Stimulated activated CD4-positive, alpha-beta T cell treated with anti-CD3 and anti-CD28 coated beads, TNF-alpha, amount 100 ng/mL, for 48 hours (primary cell): Measurements from ENCODE around the gene SDHAF4.
"Not testable (repeated sequence)": the region's sequence is repeated elsewhere in the genome, so short reads cannot be mapped to it uniquely, and the experiment has no call there.

ENCODE experiments used
- DNase-seq, 3 donors: peaks; one replicate each; pipeline ENCODE4 v3.0.0-alpha.2; 2020; ENCODE audit warnings: low read depth in 3 of 3

The SDHAF4 gene

DNA sequence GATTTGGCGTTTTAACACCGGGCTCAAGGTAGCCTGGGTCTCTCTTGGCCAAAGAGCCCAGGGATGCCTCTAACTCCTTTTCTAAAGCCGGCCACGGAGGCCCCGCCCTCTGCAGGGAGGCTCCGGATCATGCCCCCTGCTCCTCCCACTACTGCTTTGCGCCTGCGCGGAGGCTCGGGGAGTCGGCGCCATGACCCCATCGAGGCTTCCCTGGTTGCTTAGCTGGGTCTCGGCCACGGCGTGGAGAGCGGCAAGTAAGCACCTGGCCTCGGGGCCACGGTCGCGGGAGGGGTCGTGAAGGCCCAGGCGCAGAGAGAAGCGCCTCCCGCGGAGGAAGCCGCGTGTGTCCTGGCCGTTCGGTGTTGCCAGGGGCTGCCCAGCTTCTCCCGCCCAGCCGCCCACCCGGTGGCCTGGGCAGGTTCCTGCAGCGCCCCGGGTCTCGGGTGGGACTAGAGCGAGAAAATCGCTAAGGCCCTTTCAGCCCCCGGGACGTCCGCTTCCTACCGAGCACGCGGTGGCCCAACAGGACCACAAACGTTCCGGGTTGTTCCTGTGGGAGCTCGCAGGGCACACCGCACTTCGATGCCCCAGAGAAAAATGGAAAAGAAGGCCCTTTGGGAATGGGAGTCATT, at the start of gene SDHAF4:
TSS of gene SDHAF4 (plus strand) at position 180 of the 632 bp plus-strand sequence. CDS start at position 191, 11 bp downstream.
- peak; percentile 85 to 93 (median 88) for DNase-seq

DNA sequence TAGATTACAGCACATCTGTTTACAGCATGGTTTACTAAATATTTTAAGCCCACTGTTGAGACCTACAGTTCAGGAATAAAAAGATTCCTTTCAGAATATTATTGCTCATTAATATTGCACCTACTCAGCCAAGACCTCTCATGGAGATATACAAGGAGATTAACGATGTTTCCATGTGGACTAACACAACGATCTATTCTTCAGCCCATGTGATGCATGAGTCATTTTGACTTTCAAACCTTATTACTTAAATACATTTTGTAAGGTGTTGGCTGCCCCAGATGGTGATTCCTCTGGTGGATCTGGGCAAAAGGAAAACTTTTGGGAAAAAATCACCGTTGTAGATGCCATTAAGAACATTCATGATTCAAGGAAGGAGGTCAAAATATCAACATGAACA, 48.0 kb upstream of the SDHAF4 start:
- no peak for DNase-seq

DNA sequence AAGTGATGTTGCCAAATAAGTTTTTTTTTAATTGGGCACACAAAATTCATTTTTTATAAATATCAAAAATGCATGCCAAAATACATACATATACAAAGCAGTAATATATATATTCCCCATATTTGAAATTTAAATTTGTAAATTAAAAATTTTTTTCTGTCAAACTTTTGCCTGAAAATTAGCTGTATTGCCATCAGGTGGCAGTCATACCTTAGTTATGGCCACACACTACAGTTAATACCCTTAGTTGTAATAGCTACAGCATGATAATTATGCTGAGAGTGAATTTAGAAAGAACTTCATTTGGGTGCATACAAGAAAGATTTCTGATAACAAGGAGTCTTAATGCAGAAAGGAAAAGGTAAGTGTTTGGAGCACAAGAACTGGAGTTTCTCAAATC, 46.2 kb upstream of the SDHAF4 start:
- DNase-seq: no peak

DNA sequence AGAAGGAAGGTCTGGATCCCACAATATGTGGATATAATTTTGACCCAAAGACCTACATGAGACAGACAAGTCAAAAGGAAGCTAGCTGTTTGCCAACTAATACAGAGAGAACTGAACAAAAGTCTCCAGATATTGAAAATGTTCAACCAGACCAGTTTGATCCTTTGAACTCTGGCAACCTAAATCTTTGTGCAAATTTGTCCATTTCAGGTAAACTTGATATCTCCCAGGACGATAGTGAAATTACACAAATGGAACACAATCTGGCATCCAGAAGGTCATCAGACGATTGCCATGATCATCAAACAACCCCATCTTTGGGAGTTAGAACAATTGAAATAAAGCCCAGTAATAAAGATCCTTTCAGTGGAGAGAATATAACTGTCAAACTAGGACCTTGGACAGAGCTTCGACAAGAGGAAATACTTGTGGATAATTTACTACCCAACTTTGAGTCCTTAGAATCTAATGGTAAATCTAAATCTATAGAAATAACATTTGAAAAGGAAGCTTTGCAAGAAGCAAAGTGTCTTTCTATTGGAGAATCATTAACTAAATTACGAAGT, 41.9 kb upstream of the SDHAF4 start:
- DNase-seq: no peak

DNA sequence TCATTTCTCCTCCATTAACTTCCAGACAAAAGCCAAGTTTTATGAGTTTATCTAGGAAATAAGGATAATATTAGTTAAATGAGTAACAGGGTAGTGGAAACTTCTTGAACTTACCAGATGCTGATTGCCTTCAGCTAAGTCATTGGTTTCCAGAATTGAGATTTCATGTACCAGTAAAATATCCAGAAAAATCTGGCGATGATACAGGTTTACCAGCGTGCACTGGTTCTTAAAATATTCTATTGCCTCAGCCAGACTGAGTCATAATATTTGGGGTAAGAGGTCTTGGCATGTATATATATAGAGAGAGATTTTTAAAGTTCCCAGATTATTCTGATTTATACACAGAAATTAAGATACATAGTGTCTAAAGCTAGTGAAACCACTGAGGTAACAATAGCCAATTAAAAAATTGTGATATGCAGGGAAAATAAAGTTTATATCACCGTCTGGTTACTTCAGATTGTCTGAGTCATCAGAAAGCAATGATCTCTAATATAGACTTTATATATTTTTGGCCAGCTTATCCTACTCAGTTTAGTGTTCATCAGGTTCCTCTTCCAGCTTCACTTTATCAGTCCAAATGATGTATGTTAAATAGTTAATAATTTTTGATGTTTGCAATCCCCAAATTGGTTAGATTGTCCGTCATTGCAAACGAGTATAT, 39.5 kb upstream of the SDHAF4 start:
- DNase-seq: no peak

DNA sequence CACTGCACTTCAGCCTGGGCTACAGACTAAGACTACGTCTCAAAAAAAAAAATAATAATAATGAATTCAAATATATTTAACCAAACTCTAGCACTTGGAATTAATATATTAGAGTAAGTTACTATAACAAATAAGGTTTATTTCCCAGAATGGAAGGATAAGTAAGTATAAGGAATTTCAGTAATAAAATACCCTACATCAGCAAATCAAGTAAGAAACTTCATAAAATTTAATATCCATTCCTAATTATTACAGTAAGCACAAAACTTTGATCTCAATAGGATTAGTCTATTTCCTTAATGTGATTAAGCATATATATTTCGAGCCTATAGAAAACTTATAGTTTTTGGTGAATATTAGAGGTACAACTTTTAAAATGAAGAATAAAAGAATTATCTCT, 36.7 kb upstream of the SDHAF4 start:
- DNase-seq: no peak

DNA sequence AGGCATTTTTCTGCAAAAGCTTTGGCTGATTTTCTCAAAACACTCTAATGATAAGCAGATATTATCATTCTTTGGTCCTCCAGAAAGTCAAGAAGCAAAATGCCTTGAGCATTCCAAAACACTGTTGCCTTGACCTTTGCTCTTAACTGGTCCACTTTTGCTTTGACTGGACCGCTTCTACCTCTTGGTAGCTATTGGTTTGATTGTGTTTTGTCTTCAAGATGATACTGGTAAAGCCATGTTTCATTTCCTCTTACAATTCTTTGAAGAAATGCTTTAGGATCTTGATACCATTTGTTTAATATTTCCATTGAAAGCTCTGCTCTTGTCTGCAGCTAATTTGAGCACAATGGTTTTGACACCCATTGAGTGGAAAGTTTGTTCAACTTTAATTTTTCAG, 35.6 kb upstream of the SDHAF4 start:
- no peak for DNase-seq

DNA sequence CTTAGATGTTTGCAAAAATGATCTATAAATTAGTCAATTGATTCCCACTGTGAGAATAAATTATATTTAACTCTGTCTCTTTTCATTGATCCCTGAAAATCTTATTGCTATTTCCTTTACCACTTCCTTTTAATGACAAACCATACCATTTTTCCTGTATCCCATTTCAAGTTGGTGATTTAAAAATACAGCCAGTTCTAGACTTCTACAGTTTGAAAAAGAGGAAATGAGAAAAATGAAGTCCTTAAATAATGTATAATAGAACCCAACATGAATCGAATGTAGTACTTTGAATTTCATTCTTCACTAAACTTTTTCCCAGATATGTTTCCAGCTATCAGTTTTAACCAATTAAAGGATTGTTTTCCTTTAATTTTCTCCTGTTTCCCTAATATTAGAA, 29.5 kb upstream of the SDHAF4 start:
- no peak for DNase-seq

DNA sequence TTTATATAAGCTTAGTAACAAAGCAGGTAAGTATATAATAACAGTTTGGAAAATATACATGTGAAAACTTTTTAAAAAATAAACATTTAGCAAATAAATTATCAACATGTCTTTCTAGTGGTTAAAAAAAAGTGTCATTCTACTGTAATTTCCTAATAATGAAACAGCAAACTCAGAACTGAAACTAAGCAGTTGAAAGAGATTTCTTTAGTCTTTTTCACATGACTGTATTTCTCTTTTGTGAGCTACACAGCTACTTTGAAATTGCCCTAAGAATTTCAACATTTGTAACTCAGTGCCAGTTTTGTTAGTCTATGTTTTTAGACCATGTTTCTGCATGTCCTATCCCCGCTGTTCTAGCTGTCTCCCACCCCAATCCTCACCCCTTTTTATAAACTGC, 28.4 kb upstream of the SDHAF4 start:
- DNase-seq: no peak

DNA sequence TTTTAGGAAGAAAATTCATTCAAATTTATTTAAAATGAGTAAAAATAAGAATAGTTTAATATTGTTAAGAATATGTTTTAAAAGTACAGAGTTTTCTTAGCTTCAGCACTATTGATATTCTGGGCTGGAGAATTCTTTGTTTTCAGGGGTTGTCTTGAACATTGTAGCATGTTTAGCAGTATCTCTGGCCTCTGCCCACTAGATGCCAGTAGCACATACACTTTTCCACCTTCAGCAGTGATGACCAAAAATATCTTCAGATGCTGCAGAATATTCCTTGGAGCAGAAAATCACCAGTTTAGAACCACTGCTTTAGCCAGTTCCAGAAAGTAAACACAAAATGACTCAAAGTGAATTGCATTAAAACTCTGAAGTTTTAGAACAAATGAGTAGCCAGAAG, 19.4 kb upstream of the SDHAF4 start:
- no peak for DNase-seq

DNA sequence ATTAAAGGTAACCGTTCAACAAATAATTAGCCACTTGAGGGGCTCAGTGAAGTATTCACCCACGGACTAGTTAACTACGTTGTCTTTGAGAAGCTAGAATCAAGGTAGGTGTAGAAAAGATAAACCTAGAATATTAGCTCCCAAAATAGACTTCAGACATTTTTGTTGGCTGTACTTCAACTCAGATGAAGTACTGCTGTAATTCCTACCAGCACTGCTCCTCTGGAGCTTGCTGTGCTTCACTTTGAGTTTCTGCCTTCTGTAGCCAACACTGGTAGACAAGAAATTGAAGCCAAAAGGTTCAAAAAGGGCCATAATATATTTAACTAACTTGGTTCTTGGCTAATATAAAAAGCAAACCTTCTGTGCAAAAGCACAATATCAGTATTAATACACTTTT, 18.8 kb upstream of the SDHAF4 start:
- no peak for DNase-seq

DNA sequence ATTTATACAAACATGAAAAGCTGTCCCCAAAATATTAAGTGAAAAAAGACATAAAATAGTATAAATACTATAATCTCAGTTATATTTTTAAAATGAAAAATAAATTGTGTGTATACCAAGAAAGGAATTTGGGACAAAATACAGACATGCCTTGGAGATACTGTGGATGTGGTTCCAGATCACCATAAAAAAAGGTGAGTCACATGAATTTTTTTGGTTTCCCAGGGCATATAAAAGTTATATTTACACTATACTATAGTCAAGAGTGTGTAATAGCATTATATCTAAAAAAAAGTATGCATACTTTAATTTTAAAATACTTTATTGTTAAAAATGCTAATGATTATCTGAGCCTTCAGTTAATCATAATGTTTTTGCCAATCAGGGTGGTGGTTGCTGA, 17.4 kb upstream of the SDHAF4 start:
- DNase-seq: no peak

DNA sequence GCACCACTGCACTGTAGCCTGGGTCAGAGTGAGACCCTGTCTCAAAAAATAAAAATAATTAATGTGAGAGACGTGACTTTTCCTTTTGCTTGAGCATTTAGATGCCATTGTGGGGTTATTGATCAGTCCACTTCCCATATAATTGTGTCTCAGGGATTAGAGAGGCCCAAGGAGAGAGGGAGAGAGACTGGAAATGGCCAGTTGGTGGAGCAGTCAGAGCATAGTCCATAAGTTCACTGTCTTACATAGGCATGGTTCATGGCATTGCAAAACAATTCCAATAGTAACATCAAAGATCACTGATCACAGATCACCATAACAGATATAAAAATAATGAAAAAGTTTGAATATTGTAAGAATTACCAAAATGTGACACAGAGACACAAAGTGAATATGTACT, 15.2 kb upstream of the SDHAF4 start:
- DNase-seq: no peak

DNA sequence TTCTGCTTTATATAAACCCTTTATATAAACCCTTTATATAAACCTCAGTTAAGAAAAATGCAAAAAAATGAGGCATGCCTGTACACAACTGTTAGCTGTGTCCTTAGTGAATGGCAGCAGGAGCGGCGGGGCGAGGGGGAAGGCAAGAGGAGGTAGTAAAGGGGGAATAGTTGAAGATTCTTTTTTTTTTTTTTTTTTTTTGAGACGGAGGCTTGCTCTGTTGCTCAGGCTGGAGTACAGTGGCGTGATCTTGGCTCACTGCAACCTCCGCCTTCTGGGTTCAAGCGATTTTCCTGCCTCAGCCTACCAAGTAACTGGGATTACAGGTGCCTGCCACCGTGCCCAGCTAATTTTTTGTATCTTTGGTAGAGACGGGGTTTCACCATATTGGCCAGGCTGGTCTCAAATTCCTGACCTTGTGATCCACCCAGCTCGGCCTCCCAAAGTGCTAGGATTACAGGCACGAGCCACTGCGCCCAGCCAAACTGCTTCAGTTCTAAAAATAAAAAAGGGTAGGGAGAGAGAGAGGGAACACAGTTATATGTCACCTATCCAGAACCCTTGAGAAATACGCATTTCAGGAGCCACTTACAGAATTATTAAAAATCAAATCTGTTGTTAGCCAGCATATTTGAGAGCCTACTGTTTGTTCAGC, 14.3 kb upstream of the SDHAF4 start:
- not testable (repeated sequence) for DNase-seq

DNA sequence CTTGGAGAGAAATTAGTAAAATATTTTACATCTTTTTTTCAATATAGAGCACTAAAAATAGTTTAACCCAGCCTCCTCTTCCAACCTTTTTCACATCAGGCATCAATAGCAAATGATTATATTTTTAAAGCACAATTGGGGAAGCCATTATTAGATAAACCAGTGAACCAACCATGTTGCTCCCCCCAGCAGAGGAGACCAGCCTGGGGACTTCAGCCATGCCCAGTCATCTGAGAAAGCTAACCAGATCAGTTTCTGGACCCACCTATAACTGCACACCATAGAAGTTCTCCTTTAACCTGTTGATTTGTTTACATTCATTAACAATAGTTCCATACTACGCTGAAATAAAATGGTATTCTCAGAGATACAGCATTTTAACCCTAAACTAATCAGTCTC, 13.8 kb upstream of the SDHAF4 start:
- DNase-seq: no peak

DNA sequence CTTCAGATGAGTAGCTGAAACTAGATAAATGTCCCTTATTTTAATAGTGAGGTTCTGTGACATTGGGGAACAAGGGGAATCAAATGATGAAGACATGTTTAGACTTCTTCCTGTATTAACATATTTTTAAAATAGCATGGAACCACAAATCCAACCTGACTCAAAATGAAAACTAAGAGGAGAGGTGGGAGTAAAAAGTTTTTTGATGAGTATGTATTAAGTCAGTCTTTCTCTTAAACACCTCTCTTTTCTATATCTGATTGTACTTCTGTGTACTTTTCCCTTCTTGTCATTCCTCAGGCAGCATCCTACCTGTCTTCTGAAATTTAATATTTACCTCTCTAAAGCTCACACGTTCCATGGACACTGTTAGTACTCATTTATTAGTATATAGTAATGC, 8.7 kb upstream of the SDHAF4 start:
- no peak for DNase-seq

DNA sequence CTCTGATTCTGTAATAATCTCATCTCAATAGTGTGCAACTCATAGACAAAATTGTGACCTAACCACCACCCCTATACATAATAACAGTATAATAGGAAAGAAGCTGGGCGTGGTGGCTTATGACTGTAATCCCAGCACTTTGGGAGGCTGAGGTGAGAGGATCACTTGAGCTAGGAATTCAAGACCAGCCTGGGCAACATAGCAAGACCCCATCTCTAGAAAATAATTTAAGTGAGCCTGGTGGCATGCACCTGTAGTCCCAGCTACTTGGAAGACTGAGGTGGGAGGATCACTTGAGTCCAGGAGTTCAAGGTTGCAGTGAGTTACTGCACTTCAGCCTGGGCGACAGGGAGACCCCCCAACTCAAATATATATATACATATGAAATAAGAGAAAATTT, 4.3 kb upstream of the SDHAF4 start:
- DNase-seq: not testable (repeated sequence)

DNA sequence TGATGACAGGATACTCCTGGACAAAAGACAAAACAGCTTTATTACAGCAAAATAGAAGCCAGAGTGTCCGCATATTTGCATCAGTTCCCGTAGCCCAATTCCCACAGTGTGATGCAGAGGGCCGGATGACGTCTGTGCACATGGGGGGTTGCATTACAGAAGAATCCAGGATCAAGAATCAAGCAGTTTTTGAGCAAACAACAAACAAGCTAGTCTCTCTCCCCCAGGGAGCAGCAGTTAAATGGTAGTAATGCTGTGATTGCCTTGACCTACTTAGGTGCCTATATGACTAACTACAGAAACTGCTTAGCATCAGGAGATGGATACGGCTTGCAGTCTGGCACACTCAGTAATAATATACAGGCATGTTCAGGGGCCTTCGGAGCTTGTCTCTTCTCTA, 3.2 kb upstream of the SDHAF4 start:
- no peak for DNase-seq

DNA sequence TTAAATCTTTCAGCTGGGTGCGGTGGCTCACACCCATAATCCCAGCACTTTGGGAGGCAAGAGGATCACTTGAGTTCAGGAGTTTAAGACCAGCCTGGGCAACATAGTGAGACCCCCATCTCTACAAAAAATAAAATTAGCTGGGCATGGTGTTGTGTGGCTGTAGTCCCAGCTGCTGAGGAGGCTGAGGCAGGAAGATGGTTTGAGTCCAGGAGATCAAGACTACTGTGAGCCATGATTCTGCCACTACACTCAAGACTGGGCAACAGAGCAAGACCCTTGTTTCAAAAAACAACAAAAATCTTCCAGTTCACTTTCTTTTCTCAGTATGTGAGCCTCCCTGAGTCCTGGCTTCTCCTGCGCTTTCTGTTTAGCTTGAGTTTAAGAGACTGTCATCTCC, 7.9 kb downstream of the SDHAF4 start:
- DNase-seq: no peak

DNA sequence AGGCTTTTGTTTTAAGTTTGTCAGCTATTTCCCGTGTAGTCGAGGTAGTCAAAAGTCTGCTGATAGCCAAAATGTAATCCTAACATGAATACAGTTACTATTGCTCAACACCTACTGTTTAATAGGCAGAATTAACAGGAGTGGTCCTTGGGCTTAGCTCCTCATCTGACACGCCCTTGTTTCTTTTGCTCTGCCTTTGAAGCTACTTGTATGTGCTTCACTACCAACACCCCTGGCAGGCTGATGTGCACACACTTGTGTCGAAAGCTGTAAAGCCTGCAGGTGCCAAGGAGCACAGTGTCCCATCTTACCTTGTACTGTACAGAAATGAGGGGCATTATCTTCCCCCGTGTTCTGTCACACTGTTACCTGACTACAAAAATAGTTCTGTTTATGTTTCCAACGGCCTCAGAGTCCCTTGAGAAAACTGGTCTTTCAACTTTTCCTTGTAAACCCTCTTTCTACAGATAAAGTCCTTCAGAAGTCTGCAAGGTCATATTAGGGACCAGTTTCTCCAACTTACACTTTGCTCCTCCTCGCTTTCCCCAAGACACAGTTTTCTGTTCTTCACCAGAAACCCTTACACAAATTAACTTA, 9.3 kb downstream of the SDHAF4 start:
- no peak for DNase-seq

DNA sequence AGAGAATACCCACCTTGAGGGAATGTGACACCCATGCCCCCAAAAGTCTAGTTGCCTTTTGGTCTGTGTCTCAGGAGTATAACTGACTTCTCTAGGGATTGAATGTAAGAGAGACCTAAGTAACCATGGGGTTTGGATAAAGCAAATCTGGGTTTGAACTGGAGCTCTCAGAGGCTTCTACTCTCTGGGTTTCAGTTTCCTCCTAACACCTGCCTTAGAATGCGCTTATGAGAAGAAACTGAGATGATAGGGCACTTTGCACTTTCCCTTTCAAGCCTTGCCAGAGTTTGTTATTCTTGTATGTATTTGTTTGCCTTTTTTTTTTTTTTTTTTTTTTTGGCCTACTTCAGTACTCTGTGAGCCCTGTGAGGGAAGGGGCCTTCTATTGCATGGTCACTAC, 19.4 kb downstream of the SDHAF4 start:
- DNase-seq: no peak

DNA sequence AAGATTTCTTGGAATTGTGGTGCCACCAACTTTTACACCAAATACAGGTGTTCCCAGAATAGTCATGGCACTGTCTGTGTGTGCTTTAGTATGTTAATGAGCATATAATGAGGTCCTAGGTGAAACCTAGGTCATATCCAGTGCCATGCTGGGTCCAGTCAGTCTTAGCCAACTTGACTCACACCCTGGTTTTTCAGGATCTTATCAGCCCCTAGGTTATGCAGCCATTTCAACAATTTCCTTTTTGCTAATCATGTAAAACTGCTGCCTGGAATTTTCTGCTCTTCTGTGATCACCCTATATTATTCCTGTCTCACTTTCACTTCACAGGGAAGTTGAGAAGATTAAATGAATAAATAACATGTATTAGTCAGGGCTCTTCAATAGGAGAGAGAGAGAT, 23.7 kb downstream of the SDHAF4 start:
- DNase-seq: no peak
